Measurements from ENCODE around the gene CRIM1. TPM values are rescaled to one million over a fixed set of nuclear protein-coding genes. Genes with fewer than 3 reads are reported as not detected.
A peak's percentile ranks its signal among the peaks of the same experiment; 100 is the strongest.

Gene CRIM1
- total RNA-seq, 1 donor = 100 TPM

DNA sequence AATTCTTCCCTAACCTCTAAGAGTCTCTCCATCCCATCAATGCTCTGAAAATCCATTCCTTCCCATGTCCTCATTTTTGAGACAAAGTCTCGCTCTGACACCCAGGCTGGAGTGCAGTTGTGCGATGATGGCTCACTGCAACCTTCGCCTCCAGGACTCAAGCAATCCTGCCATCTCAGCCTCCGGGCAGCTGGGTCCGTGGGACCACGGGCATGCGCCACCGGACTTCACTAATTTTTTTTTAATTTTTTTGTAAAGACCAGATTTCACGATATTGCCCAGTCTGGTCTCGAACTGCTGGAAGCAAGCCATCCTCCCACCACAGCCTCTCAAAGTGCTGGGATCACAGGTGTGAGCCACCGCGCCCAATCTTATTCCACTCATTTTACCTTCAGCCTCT, 240.8 kb downstream of the CRIM1 start:
- DNase-seq (ENCODE audit: low read depth) = no peak
- TF ChIP-seq, protein P1, sequence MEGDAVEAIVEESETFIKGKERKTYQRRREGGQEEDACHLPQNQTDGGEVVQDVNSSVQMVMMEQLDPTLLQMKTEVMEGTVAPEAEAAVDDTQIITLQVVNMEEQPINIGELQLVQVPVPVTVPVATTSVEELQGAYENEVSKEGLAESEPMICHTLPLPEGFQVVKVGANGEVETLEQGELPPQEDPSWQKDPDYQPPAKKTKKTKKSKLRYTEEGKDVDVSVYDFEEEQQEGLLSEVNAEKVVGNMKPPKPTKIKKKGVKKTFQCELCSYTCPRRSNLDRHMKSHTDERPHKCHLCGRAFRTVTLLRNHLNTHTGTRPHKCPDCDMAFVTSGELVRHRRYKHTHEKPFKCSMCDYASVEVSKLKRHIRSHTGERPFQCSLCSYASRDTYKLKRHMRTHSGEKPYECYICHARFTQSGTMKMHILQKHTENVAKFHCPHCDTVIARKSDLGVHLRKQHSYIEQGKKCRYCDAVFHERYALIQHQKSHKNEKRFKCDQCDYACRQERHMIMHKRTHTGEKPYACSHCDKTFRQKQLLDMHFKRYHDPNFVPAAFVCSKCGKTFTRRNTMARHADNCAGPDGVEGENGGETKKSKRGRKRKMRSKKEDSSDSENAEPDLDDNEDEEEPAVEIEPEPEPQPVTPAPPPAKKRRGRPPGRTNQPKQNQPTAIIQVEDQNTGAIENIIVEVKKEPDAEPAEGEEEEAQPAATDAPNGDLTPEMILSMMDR (IDR thresholded peaks at IDR 0.05; ENCODE audit: insufficient read depth, low read length) = no peak
- peak overlapping the region; percentile 90 for H3K4me3 ChIP-seq (ENCODE audit: low read depth, low read length)

DNA sequence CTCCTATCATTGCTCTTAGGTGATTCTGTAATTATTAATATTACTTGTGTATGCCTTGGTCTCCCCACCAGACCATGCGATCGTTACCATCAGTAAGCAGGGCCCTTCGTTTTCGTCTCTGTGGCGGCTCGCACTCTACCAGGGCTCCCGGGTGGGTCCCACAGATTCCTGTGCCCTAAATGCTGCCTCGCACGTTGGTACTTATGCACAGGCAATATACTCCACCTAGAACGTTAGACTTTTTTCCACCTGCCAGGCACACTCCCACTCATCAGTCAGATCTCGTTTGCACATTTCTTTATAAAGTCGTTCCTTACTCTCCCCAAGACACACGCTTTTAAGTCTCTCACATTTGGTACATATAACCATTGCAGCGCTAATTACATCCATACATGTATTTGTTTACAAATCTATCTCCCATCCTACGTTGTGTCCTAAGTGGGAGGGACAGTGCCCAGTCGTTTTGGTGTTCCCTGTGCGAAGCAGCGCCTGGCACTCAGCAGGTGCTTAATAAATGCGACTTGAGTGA, 241.5 kb downstream of the CRIM1 start:
- TF ChIP-seq, protein P1 (IDR thresholded peaks at IDR 0.05; ENCODE audit: insufficient read depth, low read length) = no peak
- peak overlapping the region; percentile 90 for H3K4me3 ChIP-seq (ENCODE audit: low read depth, low read length)
- DNase-seq (ENCODE audit: low read depth) = no peak

DNA sequence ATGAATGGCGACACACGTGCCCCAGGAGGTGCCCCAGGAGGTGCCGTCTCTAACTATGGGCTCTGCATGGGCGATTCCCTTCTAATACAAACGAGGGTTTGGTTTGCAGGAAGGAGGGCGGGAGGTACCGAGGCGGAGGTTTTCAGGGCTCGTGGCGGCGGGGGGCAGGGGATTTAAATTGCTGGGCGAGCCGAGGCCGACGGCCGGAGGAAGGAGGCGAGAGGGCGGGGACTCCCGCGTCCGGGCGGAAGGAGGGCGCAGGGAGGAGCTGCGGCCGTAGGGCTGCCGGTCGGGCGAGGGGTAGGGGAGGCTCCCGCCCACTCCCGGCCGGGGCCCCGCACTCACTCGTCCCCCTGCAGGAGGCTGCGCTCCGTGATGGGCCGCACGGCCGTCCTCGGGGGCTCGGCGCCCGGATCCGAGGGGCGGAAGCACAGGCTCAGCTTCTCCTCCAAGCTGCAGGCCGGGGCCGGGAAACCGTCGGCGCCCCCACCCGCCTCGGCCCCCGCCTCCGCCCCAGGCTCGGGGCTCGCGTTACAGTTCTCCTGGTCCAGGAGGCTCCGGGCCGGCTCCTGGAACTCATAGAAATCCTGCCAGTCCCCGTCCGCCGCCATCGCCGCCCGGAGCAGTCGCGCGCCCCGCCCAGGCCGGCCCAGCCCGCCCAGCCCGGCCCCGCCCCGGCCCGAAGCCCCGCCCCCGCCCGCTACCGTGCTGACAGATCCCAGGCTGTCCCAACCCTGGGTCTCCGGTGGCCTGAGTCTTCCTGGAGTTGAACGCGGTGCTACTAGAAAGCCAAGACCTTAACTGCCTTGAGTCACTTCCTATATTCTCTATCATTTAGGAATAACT, 242.2 kb downstream of the CRIM1 start, which contains the start of gene FEZ2:
FEZ2 (minus strand) TSS at position 637 of the 846 bp plus-strand sequence; CDS start at position 611, 26 bp downstream.
- H3K4me3 ChIP-seq (ENCODE audit: low read depth, low read length) = peak within 1 kb of the TSS; percentile 90
- DNase-seq (ENCODE audit: low read depth) = peak; percentile 55
- TF ChIP-seq, protein P1 (IDR thresholded peaks at IDR 0.05; ENCODE audit: insufficient read depth, low read length) = no peak

Other genes starting within 250 kb of the CRIM1 start
- 62.8 and 93.5 TPM in 2 replicates for gene FEZ2, start 242.4 kb downstream of the CRIM1 start, total RNA-seq (ENCODE audit: low replicate concordance)

Measured in fibroblast of the aortic adventitia (primary cell).